Activated gamma-delta T cell (primary cell): ENCODE results near the gene SCNN1A.

Experiments
- DNase-seq: peaks from one replicate; lab custom pipeline; 2025; lab: John Stamatoyannopoulos, UW

Gene SCNN1A

GRCh38 chr12:6334359-6334758, 41.0 kb downstream of the SCNN1A start:
- DNase-seq: no peak

- DNase-seq: no peak
These were observed 41.8 kb downstream of the SCNN1A start for GRCh38 chr12:6333566-6333965.

GRCh38 chr12:6333029-6333428, 42.3 kb downstream of the SCNN1A start:
- no peak for DNase-seq

- DNase-seq: no peak
These were observed 42.9 kb downstream of the SCNN1A start for GRCh38 chr12:6332459-6332858.

GRCh38 chr12:6330999-6331714, 44.2 kb downstream of the SCNN1A start:
- no peak for DNase-seq

DNA sequence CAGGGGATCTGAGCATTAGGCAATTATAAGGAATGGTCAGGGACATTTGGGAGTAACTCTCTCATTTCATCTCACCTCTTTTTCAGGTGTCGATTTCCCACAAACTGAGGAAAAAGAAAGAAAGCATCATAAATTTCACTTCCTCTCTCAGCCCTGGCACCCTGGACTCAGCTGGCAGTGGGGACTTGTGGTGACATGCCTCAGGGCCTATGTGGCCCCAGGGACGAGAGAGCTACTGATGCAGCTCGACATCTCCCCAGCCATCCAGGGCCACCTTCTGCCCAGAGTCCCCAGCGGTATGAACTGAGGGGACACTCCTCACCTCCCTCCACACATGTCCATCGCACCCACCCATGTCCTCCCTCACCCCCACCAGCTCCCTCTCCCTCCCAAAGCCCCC, 45.2 kb downstream of the SCNN1A start:
- no peak for DNase-seq

- no peak for DNase-seq
These were observed 45.7 kb downstream of the SCNN1A start for GRCh38 chr12:6329703-6330064.

GRCh38 chr12:6328945-6329702, 46.2 kb downstream of the SCNN1A start:
- no peak for DNase-seq

- DNase-seq: no peak
These were observed 47.2 kb downstream of the SCNN1A start for GRCh38 chr12:6328045-6328779.

DNA sequence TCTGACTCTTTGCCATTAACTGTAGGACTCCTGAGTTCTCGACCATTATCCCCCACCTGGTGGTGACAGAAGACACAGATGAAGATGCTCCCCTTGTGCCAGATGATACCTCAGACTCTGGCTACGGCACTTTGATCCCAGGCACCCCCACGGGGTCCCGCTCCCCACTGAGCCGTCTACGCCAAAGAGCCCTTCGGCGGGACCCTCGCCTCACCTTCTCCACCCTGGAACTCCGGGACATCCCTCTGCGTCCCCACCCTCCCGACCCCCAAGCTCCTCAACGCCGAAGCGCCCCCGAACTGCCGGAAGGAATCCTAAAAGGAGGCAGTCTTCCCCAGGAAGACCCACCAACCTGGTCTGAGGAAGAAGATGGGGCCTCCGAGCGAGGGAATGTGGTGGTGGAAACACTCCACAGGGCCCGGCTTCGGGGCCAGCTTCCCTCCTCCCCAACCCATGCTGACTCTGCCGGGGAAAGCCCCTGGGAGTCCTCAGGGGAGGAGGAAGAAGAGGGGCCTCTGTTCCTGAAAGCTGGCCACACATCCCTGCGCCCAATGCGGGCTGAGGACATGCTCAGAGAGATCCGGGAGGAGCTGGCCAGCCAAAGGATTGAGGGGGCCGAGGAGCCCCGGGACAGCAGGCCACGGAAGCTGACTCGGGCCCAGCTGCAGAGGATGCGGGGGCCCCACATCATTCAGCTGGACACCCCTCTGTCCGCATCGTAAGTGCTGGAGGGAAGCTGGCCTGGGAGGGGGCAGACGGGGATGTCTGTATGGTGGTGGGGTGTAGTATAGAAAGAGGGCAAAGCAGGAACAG, 47.9 kb downstream of the SCNN1A start:
- no peak for DNase-seq

DNA sequence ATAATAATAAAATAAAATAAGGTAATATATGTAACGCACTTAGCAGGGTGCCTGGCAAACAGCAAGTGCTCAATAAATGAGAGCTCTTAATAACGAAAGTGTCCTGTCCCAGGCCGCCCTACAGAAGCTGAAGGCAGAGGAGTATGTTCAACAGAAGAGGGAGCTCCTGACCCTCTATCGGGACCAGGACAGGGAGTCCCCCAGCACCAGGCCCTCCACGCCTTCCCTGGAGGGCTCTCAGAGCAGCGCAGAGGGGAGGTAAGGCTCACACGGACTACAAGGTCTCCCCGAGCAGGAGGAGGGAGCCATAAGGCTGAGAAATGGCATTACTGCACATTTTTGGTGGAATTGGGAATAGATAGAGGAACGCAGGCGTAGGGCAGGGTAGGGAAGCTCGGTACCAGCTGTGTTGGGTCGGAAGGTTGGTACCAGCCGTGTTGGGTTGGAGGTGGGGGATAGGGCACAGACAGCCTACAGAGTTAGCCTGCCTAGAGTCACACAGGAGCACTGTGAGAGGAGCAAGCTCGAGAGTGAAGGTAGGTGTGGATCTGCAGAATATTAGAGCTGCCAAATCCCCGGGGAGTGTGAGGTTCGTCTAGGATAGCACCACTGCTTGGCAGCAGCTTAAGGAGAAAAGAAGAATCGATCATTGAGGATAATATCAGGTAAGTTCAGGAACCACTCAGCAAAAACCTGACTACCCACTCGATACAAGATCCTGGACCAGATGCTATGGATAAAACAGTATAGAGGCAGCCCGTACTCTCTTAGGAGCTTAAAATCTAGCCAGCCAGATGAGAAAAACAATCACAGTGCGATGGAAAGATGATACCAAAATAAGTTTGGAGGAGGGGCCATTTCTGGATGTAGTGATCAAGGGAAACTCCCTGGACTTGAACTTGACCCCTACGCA, 48.8 kb downstream of the SCNN1A start:
- DNase-seq: no peak

GRCh38 chr12:6324936-6325750, 50.2 kb downstream of the SCNN1A start:
- no peak for DNase-seq

- DNase-seq: no peak
These were observed 51.2 kb downstream of the SCNN1A start for GRCh38 chr12:6323995-6324711.

DNA sequence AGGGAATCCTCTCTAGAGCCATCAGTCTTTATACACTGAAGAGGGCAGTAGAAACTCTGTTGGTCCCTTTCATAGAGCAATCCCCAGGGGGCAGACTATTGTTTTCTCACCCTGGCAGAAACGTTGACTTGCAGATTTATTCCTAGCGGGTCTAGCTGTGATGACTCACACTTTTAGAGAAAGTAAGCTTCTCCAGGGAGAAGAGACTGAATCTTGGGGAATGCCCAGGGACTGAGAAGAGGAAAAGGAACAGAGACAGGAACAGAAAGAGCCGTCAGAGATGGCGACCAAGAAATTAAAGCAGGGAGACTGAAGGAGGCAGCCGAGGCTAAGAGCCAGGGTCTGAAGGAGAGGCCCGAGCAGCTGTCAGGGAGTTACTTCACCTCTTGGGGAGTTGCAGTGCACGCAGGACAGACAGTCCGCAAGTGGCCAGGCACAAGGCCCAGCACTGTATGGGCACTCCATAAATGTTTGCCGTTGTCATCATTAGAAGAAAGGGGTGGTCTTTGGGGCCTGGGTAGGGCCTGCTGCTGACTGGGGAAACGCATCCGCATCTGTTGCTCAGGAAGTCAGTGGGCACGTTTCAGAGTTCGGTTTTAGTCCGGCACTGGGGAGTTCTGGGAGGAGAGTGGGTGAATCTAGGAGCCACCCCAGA, 51.9 kb downstream of the SCNN1A start:
- DNase-seq: no peak

DNA sequence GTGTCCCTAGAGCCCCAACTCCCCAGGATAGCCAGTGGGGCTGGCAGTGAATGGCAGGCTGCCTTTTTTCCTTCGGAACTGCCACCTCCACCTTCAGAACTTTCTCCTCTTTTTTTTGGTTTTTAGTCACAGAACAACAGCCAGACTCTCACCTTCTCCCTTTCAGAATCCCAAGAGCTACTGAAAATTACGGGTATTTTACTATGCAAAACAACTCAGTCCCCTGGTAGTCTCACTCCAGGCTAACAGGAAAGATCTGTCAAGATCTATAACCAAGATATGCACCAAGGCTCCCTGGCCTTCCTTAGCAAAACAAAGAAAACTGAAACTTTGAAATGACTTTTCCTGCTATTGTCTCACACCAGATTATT, 52.4 kb downstream of the SCNN1A start:
- DNase-seq: no peak

DNA sequence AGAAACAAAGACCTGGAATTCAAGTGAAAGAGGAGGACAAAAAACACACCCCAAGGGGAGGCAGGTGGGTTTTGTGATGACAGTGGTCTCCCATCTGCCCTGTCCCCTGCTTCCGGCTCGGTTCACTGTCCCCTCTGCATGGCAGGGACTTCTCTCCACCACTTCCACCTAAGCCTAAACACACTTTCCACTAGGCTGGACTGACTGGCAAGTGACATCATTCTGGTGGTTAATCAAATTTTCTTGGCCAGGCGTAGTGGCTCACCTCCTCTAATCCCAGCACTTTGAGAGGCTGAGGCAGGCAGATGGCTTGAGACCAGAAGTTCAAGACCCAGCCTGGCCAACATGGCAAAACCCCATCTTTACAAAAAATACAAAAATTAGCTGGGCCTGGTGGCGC, 53.0 kb downstream of the SCNN1A start:
- DNase-seq: no peak

GRCh38 chr12:6321905-6322304, 53.5 kb downstream of the SCNN1A start:
- no peak for DNase-seq

GRCh38 chr12:6319446-6319845, 55.9 kb downstream of the SCNN1A start:
- no peak for DNase-seq

GRCh38 chr12:6318440-6318879, 56.9 kb downstream of the SCNN1A start:
- DNase-seq: no peak
